HepG2 (cell line): Measurements from ENCODE around the gene KIF26B. TPM values are rescaled to one million over a fixed set of nuclear protein-coding genes. Genes with fewer than 3 reads are reported as not detected.
"Not testable (repeated sequence)": the region's sequence is repeated elsewhere in the genome, so short reads cannot be mapped to it uniquely, and the experiment has no call there.

Experiments
- ATAC-seq: fragments of 200-7000 bp; cut with Tn5 transposase; 3 replicates; pipeline ENCODE4 v1.9.1; 2020; ENCODE audit warnings: mild to moderate bottlenecking, moderate library complexity
- BruUV-seq: library from RNA; stranded (reverse); fragments of 400-500 nt; replicated peaks from 2 replicates; lab custom pipeline; 2021; lab: Mats Ljungman, UMichigan
- CTCF ChIA-PET: fragments of 300-600 bp; formaldehyde crosslinking; extraction: SDS; loops from one replicate; lab custom pipeline; 2021; ENCODE audit warnings: low total read pairs, inconsistent platforms, low intra/inter-chr PET ratio; lab: Yijun Ruan, JAX
- POLR2A ChIA-PET: fragments of 350-600 bp; sonication (Branson Sonifier 250); formaldehyde crosslinking; loops from one replicate; lab custom pipeline; 2020; ENCODE audit warnings: antibody characterized with exemption, inconsistent platforms; lab: Yijun Ruan, JAX
- DNase-seq: peaks from one replicate; pipeline ENCODE4 v3.0.0-alpha.2; 2015; ENCODE audit warnings: low spot score
- FAIRE-seq: peaks from 3 replicates; lab custom pipeline; 2011; peaks lifted over from hg19 to GRCh38; lab: Jason Lieb, UNC
- H2AFZ ChIP-seq: one replicate; pipeline ENCODE4 v1.6.1; 2011; ENCODE audit warnings: low read length, inconsistent platforms
- H3K27ac ChIP-seq: fragments of 300-600 bp; 3 replicates; pipeline ENCODE4 v1.8.0; 2011; ENCODE audit warnings: mixed run types, mild to moderate bottlenecking, mixed read lengths, low read length, inconsistent platforms; ENCODE audit not compliant: insufficient read depth; ENCODE audit errors: extremely low read length
- H3K27me3 ChIP-seq, 2 experiments: fragments of 200-600 bp in 1 of 2; 2 replicates in 1 of 2; 3 replicates in 1 of 2; pipeline versions ENCODE4 v1.6.0 to v1.8.0; 2011; ENCODE audit warnings: low read length in 2 of 2, mild to moderate bottlenecking in 2 of 2, moderate library complexity in 2 of 2, inconsistent platforms in 1 of 2; ENCODE audit not compliant: insufficient read depth in 2 of 2, control insufficient read depth in 1 of 2
- H3K36me3 ChIP-seq, 2 experiments: fragments of 200-600 bp in 1 of 2; replicated peaks in 1 of 2; 2 replicates in 1 of 2; 3 replicates in 1 of 2; pipeline versions ENCODE4 v1.5.1 to v1.8.0; 2011; ENCODE audit warnings: low read length in 2 of 2, inconsistent platforms in 1 of 2; ENCODE audit not compliant: insufficient read depth in 2 of 2, control insufficient read depth in 1 of 2
- H3K4me1 ChIP-seq: 2 replicates; pipeline ENCODE4 v1.5.1; 2012; ENCODE audit warnings: low read length, inconsistent platforms; ENCODE audit not compliant: insufficient read depth
- H3K4me2 ChIP-seq: 2 replicates; pipeline ENCODE4 v1.6.0; 2011; ENCODE audit warnings: low read depth, low read length, inconsistent platforms
- H3K4me3 ChIP-seq, 3 experiments: fragments of 200-600 bp in 1 of 3; sonication (generic), shearing (Covaris generic) in 1 of 3; replicated peaks in 1 of 3; 2 replicates each; pipeline ENCODE4 v1.5.1; 2011 to 2016; ENCODE audit warnings: low read length in 3 of 3, inconsistent platforms in 2 of 3, low read depth in 2 of 3, mild to moderate bottlenecking in 2 of 3, control low read depth in 1 of 3, mixed read lengths in 1 of 3; ENCODE audit not compliant: insufficient read depth in 1 of 3
- H3K79me2 ChIP-seq: one replicate; pipeline ENCODE4 v1.6.1; 2011; ENCODE audit warnings: low read length, inconsistent platforms; ENCODE audit not compliant: insufficient read depth
- H3K9ac ChIP-seq: 2 replicates; pipeline ENCODE4 v1.6.0; 2011; ENCODE audit warnings: mild to moderate bottlenecking, low read depth, low read length, inconsistent platforms; ENCODE audit not compliant: insufficient read depth
- H3K9me3 ChIP-seq: 2 replicates; pipeline ENCODE4 v1.5.1; 2012; ENCODE audit warnings: mild to moderate bottlenecking, low read length
- H4K20me1 ChIP-seq: 2 replicates; pipeline ENCODE4 v1.6.0; 2011; ENCODE audit warnings: inconsistent platforms, mild to moderate bottlenecking, low read length, moderate library complexity; ENCODE audit not compliant: insufficient read depth
- SRF ChIP-seq: IDR thresholded peaks from 2 replicates; pipeline ENCODE4 v1.6.1; 2011; ENCODE audit warnings: mild to moderate bottlenecking, low read depth, low read length, moderate library complexity
- ZNF883 ChIP-seq: sonication (generic); formaldehyde crosslinking; IDR thresholded peaks from 2 replicates; pipeline ENCODE4 v1.5.1; 2020; ENCODE audit warnings: mild to moderate bottlenecking, missing genetic modification reagents; ENCODE audit errors: not compliant biosample characterization
- WGBS: methylation state at CpG from one replicate; pipeline ENCODE4 v1.1.6; 2017; ENCODE audit warnings: low lambda C conversion rate; 5-methylcytosine and 5-hydroxymethylcytosine counted together
- in situ Hi-C: cut with HindIII; loops from 2 replicates; pipeline ENCODE4 v1.10.0; 2017; ENCODE audit warnings: low pct_unique_long_range_greater_than_20kb; ENCODE audit not compliant: extremely low pct_ligation_motif_present
- intact Hi-C: fragments of 100-400 bp; cut with micrococcal nuclease; formaldehyde crosslinking; loops from one replicate; pipeline ENCODE4 v1.10.0; 2022; ENCODE audit not compliant: unreplicated experiment
- polyA plus RNA-seq, 8 experiments: library from polyadenylated mRNA; depleted of rRNA in 3 of 8; stranded (reverse) in 7 of 8; unstranded in 1 of 8; fragments of >200 nt; fragmentation: Illumina TruSeq in 4 of 8; extraction: Trizol in 4 of 8; gene quantifications; 2 replicates each; pipeline versions ENCODE4 v1.2.1 to v1.2.3, GENCODE V29; 2011 to 2016; ENCODE audit warnings: low read depth in 4 of 8, missing spikeins in 1 of 8, mixed read lengths in 1 of 8; ENCODE audit not compliant: insufficient read depth in 1 of 8
- total RNA-seq, 5 experiments: library from RNA; depleted of rRNA; stranded (reverse); fragments of >200 nt; fragmentation: Illumina TruSeq; extraction: Trizol; gene quantifications; 2 replicates each; pipeline ENCODE4 v1.2.3, GENCODE V29; 2016; ENCODE audit warnings: low read depth in 1 of 5
- TF ChIP-seq, protein P1 (sequence below): sonication (generic); formaldehyde crosslinking; IDR thresholded peaks from 2 replicates; pipeline ENCODE4 v1.5.0; 2020; ENCODE audit warnings: mild to moderate bottlenecking, missing genetic modification reagents, borderline replicate concordance

The KIF26B gene
- total and polyA plus RNA-seq, 2 of the 13 experiments (the other 11 are each of a cell fraction or from before 2014, with no cell fraction given) = 0.08 to 0.09 TPM

DNA sequence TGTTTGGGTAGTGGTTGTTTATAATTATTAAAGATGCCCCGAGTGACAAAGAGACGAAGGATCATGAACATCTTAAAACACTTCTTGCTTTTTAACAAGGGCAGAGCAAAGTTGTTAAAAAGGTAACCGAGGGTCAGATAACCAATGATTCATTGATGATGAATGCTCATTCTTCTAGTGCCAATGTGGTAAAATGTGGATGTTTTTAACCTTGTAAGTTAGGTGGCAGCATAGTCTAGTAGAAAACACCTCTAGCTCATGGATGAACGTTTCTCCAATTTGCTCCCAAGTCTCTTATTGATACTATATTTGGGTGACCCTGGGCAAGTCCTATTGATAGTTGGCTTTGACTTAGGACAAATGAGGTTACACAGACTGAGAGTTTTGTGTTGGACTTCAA lies 167.9 kb downstream of the KIF26B start:
- Histone ChIP-seq H3K4me2 (no peak overlapping the region), H3K27ac (no peak overlapping the region), H3K36me3 (no peaks in the 10 kb centered on the region), H3K9me3 (no peaks in the 10 kb centered on the region), H2AFZ (no peak overlapping the region), H3K4me1 (no peaks in the 10 kb centered on the region)
- POLR2A ChIA-PET = no interaction called here
- intact Hi-C loops = no loop called here
- ATAC-seq = no peak
- 47% methylated on average over 4 of the region's 4 CpGs for WGBS
- TF ChIP-seq SRF (no peak), ZNF883 (CRISPR knock-in tag) (no peak)
- TF ChIP-seq, protein P1, sequence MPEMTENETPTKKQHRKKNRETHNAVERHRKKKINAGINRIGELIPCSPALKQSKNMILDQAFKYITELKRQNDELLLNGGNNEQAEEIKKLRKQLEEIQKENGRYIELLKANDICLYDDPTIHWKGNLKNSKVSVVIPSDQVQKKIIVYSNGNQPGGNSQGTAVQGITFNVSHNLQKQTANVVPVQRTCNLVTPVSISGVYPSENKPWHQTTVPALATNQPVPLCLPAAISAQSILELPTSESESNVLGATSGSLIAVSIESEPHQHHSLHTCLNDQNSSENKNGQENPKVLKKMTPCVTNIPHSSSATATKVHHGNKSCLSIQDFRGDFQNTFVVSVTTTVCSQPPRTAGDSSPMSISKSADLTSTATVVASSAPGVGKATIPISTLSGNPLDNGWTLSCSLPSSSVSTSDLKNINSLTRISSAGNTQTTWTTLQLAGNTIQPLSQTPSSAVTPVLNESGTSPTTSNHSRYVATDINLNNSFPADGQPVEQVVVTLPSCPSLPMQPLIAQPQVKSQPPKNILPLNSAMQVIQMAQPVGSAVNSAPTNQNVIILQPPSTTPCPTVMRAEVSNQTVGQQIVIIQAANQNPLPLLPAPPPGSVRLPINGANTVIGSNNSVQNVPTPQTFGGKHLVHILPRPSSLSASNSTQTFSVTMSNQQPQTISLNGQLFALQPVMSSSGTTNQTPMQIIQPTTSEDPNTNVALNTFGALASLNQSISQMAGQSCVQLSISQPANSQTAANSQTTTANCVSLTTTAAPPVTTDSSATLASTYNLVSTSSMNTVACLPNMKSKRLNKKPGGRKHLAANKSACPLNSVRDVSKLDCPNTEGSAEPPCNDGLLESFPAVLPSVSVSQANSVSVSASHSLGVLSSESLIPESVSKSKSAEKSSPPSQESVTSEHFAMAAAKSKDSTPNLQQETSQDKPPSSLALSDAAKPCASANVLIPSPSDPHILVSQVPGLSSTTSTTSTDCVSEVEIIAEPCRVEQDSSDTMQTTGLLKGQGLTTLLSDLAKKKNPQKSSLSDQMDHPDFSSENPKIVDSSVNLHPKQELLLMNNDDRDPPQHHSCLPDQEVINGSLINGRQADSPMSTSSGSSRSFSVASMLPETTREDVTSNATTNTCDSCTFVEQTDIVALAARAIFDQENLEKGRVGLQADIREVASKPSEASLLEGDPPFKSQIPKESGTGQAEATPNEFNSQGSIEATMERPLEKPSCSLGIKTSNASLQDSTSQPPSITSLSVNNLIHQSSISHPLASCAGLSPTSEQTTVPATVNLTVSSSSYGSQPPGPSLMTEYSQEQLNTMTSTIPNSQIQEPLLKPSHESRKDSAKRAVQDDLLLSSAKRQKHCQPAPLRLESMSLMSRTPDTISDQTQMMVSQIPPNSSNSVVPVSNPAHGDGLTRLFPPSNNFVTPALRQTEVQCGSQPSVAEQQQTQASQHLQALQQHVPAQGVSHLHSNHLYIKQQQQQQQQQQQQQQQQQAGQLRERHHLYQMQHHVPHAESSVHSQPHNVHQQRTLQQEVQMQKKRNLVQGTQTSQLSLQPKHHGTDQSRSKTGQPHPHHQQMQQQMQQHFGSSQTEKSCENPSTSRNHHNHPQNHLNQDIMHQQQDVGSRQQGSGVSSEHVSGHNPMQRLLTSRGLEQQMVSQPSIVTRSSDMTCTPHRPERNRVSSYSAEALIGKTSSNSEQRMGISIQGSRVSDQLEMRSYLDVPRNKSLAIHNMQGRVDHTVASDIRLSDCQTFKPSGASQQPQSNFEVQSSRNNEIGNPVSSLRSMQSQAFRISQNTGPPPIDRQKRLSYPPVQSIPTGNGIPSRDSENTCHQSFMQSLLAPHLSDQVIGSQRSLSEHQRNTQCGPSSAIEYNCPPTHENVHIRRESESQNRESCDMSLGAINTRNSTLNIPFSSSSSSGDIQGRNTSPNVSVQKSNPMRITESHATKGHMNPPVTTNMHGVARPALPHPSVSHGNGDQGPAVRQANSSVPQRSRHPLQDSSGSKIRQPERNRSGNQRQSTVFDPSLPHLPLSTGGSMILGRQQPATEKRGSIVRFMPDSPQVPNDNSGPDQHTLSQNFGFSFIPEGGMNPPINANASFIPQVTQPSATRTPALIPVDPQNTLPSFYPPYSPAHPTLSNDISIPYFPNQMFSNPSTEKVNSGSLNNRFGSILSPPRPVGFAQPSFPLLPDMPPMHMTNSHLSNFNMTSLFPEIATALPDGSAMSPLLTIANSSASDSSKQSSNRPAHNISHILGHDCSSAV = no peak
- TF ChIP-seq, all 625 proteins: peak for 0
- DNase-seq (no peak), FAIRE-seq (no peak)
- no peak overlapping the region for H3K9ac ChIP-seq
- H3K27me3 ChIP-seq = peaks cover 0 to 4% of the 10 kb centered on the region in 2 experiments; a peak in 1 of 5 replicates
- no peak overlapping the region for H3K4me3 ChIP-seq
- H3K79me2 ChIP-seq = no peaks in the 10 kb centered on the region
- no peaks in the 10 kb centered on the region for H4K20me1 ChIP-seq
- no TSS peak for BruUV-seq
- CTCF ChIA-PET = no interaction called here
- in situ Hi-C loops = no loop called here

DNA sequence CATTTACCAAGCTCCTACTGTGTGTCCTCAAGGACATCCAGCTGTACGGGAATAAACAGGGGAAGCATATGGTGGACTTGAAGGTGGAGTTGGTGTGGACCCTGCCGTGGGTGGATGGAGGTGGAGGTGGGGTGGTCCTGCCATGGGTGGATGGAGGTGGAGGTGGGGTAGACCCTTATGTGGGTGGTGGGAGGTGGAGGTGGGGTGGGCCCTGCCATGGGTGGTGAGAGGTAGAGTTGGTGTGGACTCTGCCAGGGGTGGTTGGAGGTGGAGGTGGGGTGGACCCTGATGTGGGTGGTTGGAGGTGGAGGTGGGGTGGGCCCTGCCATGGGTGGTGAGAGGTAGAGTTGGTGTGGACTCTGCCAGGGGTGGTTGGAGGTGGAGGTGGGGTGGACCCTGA lies 169.0 kb downstream of the KIF26B start:
- FAIRE-seq, H4K20me1 ChIP-seq, CTCF ChIA-PET, DNase-seq, H3K79me2 ChIP-seq, BruUV-seq, H3K27ac ChIP-seq, H3K4me2 ChIP-seq, H3K4me1 ChIP-seq, H3K36me3 ChIP-seq, H3K4me3 ChIP-seq, POLR2A ChIA-PET, H2AFZ ChIP-seq, in situ Hi-C loops, ATAC-seq, H3K9ac ChIP-seq, H3K27me3 ChIP-seq, intact Hi-C loops, H3K9me3 ChIP-seq: not testable (repeated sequence)
- WGBS = 20% methylated on average over 2 of the region's 2 CpGs
